Amniotic epithelial cell (primary cell): ENCODE measurements around the gene NEAT1.

Source experiments
- DNase-seq: peaks from one replicate; pipeline ENCODE4 v3.0.0-alpha.2; 2010; ENCODE audit warnings: low read depth

NEAT1 gene

DNA sequence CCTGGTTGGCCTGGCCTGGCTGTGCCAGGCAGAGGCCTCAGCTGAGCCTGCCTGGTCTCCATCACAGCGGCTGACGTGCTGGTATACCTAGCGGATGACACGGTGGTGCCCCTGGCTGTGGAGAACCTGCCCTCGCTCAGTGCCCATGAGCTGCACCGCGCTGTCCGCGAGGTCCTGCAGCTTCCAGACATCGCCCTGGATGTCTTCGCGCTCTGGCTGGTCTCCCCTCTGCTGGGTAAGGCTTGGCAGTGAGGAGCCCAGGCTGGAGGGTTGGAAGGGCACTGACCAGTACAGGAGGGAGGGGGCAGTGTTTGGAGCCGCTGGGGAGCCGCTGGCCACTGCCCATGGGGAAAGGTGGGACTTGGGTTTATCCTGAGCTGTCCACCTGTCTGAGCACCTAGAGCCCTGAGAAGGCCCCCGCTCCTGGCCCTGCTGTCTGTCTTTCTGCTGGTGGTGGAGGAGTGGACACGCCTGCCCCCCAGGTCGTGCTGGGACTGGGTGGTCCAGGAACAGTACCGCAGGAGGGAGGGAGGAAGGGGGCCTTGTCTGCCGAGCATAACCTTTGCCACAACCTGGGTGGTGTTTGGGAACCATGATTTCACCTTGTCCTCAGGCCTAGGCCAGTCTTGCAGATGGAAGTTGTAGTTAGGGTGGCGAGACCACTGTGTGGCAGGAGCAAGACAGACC lies 33.2 kb upstream of the NEAT1 start:
- DNase-seq: no peak

DNA sequence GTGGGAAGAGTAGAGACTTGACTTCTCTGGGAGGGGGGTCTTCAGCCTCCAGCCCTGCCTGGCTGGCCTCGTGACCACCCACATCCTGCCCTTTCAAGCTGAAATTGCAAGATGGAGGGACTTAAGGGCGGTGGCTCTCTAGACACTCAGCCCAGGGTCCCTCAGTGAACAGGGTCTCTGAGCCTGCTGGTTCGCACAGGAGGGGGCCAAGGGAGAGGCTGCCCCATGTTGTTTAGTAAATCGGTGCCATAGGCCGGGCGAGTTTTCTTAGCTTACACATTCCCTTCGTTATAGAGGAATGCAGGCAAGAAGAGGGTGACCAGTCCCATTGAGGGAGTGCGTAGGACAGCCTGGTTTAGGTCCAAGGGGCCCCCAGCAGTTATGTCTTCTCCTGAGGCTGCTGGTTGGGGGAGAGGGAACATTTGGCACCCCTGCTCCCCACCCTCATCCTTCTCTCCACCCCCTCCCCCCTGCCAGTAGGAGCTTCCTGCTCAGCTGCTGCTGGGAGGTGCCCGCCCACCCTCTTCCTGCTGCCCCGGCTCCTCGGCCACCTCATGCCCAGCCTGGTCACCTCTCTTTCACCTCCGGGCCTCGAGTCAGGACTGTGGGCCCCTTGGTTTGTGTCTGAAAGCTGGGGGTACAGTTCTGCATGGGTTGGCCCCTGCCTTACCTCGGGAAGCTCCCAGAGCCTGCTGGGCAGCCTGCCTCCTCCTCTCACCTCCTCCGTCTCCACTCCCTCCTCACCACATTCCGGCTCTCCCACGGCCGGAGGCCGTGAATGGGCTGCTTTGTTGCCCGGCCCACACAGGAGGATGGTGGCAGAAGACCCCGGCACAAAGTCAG lies 32.3 kb upstream of the NEAT1 start:
- peak; percentile 51 for DNase-seq

DNA sequence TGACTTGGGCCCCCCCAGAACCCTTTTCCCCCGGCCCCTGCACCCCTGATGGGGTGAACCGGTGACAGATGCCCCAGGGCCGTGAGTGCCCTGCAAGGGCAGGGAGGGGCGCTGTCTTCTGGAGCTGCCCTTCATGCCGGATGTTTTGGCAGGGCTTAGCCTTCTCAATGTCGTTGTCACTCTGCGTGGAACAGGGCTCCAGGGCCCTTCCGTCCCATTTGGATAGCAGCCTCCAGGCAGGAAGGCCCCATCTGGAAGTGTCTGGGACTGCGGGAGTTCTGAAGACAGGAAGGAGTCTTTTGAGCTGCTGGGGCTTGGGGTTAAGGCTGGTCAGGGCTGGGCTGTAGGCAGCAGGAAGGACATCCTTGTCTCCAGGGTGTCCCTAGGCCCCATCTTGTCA lies 31.6 kb upstream of the NEAT1 start:
- DNase-seq: no peak

DNA sequence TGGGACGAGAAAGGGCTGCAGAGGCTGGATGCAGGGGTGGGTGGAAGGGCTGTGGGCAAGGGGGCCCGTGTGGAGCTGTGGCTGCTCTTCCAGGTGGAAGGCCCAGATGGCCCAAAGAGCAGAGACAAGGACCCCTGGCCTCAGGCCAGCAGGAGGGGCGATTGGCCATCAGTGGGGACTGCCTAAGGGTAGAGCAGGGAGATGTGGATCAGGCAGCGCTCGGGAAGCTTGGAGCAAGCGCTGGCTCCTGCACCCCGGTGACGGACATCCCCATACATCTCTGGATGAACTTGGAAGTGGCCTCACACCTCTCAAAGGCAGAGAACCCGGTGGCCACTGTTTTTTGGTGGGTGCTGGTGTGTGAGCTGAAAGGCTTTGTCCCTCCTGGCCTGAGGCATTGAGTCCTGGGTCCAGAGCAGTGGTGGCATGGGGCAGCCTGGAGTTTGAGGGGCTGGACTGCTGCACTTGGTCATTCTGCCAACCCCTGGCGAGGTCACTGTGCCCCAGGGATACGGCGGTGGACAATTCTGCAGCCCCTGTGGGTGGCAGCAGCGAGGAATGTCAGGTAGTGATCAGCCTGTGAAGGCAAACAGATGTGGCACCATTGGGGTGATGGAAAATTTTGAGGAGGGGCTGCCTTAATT lies 30.3 kb upstream of the NEAT1 start:
- DNase-seq: no peak

DNA sequence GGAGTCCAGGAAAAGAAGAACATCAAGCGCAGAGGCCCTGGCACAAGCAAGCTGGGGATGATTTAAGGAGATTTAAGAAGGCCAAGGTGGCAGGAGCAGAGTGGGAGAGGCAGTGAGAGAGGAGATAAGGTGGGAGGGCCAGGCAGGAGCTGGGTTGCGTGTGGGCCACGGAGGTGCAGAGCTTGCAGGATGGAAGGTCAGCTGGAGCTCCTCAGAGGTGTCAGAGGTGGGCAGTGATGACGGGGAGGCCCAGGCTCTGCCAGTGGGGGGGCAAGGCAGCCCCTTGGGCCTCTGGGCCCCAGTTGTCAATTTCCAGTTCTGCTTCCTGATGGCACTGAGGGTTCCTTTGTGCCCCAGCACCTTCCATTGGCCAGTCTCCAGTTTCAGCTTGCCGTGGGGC lies 29.7 kb upstream of the NEAT1 start:
- DNase-seq: no peak

DNA sequence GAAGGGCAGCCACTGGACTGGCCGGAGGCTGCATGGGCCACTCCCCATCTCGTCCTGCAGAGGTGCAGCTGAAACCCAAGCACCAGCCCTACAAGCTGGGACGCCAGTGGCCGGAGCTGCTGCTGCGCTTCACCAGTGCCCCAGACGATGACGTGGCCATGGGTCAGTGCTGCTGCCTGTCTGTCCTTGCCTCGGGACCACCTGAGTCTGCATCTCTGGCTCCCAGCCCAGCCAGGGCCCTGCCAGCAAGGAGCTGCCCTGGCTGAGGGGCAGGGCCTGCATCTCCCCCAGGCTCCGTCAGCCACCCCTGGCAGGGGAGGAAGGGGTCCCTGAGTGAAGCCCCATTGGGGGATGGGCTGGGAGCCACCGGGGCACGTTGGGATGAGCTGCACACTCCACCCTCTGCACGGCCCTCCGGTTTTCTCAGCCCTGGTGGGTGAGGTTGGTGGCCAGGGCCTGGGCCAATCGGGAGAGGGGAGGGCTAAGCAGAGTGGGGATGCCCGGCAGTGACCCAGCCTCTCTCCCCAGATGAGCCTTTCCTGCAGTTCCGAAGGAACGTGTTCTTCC lies 29.0 kb upstream of the NEAT1 start:
- DNase-seq: no peak

DNA sequence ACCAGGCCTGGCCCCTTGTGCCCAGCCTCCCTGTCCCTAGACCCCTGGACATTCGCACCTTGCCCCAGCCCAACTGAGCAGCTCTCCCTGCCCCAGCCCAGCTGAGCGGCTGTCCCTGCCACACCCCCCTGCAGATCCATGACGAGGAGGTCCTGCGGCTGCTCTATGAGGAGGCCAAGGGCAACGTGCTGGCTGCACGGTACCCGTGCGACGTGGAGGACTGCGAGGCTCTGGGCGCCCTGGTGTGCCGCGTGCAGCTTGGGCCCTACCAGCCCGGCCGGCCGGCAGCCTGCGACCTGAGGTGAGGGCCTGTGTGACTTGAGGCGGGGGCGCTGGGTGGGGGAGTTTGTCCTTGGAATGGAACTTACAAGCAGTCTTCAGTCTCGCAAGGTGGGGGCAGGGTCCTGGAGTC lies 28.5 kb upstream of the NEAT1 start:
- no peak for DNase-seq

DNA sequence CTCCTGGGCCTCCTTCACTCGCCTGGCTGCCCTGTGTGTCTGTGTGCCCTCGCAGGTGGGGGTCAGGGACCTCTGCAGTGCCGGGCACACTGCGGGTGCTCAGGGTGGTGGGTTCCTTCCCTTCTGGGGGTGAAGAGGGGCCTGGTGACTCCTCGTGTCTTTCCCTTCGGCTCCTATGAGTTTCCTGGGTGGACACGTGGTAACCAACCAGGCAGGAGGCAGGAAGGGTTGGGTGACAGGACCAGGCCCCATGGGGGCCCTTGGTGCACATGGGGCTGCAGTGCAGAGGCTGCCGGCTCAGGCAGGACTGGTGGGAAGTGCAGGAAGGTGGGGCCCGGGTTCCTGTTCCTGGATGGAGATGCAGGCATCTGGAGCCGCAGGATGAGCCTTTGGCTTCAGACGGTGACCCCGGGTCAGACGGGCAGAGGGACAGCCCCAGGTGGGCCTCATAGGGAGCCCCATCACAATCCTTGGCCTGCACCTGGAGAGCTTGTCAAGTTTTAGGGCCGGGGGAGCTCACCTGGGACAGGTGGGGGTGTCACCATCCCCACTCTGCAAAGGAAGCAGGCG lies 26.6 kb upstream of the NEAT1 start:
- DNase-seq: no peak

DNA sequence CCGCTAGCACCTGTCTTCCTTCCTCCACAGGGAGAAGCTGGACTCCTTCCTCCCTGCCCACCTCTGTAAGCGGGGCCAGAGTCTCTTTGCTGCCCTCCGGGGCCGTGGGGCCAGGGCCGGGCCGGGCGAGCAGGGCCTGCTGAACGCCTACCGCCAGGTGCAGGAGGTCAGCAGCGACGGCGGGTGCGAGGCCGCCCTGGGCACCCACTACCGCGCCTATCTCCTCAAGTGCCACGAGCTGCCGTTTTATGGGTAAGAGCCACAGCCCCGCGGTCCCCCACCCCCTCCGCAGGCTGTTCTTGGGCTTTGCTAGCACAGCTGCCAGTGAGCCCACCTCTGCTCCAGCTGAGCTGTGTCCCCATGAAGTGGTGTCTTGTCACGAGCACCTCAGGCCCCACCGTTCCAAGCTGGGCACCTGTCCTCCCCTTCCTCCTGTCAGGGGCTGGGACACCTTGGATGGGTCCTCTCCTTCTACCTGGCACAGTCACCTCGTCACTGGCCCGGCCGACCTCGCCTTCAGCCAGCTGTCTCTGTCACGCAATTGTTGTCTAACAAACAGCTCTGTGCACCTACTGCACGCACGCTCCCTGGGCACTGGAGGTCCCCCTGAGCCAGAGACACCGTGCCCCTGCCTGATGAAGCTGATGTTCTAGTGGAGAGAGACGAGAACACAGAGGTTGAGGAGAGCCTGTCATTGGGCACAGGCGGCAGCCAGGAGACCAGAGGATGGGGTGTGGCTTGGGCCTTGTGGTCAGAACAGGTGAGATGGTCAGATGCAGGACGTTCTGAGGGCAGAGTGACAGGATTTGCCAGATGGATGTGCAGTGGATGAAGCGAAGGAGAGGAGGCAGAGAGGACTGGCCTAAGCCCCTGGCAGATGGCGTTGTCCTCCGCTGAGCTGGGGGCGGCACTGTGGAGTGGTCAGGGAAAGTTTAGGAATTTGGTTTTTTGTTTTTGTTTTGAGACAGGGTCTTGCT lies 25.5 kb upstream of the NEAT1 start:
- DNase-seq: no peak

DNA sequence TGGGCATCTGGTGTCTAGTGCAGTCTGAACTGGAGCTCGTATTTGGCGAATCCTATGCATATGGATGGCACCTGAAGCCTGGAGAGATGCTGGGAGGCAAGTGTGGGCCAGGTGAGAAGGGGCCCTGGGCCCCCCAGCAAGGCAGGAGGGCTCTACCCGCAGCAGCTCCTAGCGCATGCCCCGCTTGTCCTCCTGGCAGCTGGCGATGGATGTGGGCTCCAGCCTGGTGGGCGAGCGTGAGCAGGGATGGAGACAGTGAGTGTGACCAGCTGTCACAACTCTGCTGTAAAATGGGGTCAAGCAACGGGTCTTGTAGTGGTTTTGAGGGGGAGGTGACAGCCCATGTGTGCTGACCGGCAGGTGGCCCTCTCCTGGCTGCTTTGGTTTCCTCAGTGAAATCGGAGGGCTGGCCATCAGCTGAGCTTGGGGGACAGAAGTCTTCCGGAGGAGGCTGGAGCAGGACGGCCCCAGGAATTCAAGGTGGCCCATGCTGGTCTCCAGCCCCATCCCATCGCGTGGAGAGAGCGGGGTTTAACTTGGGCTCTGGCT lies 24.2 kb upstream of the NEAT1 start:
- DNase-seq: no peak

DNA sequence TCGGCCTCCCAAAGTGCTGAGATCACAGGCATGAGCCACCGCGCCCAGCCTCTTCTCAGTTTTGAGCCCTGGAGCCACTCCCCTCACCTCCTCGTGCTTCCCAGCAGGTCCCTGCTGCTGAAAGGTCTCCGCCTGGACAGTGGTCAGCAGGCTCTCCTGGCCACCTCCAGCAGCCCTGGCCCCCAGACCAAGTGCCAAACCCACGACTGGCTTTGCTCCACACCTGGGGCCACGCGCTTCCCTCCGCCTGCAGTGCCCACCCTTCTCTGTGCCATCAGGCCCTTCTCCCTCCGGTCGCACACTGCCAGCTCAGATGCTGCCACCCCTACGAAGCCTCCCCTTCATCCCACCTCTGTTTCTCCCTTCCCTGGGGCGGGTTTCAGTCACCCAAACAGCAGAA lies 23.3 kb upstream of the NEAT1 start:
- DNase-seq: no peak

DNA sequence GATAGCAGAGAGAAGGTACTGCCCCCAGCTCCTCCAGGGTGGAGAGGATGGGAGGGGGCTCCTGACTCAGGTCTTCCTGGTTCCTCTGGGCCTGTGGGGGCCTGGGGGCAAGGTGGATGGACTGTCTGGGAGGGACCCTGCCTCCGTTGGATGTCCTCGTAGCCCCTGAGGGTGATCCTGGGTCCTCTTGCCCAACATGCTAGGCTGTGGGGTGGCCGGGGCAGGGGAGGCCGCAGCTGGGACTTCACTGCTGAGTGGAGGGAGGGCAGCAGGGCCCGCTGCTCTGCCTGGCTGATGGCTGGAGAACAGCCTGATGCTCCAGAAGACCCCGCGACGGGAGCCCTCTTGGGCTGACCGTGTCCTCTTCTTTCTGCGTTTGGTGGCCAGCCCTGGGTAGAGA lies 22.8 kb upstream of the NEAT1 start:
- no peak for DNase-seq

DNA sequence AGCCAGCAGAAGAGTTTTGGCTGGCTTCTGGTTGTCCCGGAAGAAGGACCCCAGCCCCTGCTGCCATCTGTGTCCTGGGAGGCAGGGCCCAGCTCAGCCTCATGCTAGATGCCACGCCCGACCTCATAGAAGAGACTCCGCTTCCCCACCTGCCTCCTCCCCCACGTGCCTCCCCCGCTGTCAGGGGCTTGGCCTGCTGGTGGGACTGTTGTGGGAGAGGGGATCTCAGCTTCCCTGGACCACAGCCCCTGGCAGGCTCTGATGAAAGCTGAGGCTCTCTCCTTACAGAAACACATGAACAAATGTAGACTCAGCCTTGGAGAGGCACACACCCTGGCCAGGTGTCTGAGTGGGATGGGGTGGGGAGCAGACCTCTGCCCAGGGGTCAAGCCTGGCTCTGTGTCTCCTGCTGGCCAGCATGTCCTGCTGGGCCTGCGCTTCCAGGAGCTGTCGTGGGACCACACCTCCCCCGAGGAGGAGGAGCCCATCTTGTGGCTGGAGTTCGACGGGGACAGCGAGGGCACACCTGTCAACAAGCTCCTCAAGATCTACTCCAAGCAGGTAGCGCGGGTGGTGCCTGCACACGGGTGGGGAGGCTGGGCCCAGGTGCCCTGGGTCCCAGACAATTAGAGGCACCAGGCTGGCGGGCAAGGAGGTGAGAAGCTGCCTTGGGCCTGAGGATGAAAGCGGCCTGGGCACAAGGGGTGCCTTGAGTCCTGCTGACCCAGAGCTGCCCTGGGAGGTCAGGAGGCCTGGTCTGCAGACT lies 22.1 kb upstream of the NEAT1 start:
- DNase-seq: no peak

DNA sequence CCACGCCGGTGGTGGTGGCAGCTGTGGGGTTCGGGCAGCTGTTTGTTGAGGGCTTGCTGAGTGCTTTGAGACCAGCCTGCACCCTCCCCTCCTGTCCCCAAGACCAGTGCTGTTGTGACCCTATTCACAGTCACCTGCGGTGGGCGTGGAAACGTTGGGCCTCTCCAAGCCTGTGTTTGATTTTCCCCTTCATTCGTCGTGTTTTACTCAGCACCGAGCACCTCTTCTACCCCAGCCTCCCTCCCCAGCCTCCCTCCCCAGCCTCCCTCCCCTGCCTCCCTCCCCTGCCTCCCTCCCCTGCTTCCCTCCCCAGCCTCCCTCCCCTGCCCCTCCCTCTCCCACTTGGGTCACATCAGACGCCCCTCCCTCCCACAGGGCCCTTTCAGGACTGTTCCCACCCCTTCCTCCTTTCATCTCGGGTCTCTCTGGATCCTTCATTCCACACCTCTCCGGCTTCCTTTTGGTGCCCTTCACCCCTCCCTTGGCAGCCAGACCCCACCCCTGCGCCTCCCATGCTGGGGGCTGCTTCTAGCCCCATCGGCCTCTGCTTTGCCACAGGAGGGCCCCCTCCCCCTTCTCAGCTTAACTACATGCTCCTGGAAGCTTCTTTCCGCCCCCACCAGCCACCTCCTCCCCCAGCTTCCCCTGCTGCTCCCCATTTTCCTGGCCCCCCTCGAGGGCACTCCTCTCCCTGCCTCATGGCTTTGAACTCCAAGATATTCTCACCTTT lies 21.4 kb upstream of the NEAT1 start:
- DNase-seq: no peak

DNA sequence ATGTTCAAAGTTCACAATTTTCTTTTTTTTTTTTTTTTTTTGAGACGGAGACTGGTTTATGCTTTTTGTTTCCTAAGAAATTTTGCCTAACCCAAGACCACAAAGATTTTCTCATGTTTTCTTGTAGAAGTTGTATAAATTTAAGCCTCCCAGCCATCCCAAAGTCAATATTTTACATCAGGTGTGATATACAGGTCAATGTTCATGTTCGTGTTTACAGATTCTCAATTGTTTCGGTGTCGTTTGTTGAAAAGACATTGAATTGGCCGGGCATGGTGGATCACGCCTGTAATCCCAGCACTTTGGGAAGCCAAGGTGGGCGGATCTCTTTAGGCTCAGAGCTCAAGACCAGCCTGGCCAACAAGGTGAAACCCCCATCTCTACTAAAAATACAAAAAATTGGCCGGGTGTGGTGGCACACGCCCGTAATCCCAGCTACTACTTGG lies 20.8 kb upstream of the NEAT1 start:
- DNase-seq: no peak

DNA sequence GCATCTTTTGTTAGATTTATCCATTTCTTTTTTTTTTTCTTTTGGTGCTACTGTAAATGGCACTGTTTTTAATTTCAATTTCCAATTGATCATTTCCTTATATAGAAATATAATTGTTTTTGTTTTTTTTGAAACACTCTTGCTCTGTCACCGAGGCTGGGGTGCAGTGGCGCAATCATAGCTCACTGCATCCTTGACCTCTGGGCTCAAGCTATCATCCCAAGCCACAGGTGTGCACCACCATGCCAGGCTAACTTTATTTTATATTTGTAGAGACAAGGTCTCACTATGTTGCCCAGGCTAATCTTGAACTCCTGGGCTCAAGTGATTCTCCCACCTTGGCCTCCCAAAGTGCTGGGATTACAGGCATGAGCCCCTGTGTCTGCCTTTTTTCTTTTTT lies 19.8 kb upstream of the NEAT1 start:
- no peak for DNase-seq

DNA sequence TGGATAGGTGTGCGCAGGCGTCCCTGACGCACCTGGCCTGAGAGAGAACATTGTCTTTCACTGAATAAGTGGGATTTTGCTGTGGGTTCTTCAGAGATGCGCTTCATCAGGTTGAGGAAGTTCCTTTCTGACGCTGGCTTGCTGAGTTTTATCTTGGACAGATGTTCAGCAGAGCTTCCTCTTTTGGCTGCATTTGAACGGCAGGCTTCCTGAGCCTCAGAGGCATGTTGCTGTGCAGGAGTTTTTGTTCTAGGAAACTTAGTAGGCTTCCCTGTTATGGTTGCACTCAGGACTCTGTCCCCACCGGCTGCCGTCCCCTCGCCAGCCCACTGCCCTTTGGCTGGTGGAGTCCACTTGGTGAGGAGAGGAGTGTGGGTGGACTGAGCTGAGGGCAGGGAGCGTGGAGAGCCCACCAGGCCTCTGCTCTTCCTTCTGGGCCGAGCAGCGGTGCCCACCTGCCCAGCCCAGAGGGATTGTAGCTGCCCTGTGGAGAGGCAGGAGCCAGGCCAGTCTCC lies 18.9 kb upstream of the NEAT1 start:
- no peak for DNase-seq

DNA sequence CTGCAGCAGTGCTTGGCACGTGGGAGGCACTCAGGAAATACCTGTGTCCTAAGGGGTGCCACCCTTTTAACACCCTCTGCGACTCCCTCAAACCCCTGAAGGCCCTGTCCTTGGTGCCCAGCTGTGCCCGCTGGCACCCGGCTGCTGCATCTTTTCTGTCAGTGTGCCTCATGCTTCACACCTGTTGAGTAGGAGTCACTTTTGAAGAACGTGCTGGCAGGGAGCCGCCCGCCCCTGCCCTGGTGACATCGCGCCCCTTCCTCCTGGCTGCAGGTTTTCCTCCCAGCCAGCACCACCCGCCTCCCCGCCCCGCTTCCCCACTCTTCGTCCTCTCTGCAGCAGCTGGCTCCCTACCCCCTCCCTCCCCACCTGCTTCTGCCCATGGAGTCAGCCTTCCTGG lies 18.4 kb upstream of the NEAT1 start:
- no peak for DNase-seq

DNA sequence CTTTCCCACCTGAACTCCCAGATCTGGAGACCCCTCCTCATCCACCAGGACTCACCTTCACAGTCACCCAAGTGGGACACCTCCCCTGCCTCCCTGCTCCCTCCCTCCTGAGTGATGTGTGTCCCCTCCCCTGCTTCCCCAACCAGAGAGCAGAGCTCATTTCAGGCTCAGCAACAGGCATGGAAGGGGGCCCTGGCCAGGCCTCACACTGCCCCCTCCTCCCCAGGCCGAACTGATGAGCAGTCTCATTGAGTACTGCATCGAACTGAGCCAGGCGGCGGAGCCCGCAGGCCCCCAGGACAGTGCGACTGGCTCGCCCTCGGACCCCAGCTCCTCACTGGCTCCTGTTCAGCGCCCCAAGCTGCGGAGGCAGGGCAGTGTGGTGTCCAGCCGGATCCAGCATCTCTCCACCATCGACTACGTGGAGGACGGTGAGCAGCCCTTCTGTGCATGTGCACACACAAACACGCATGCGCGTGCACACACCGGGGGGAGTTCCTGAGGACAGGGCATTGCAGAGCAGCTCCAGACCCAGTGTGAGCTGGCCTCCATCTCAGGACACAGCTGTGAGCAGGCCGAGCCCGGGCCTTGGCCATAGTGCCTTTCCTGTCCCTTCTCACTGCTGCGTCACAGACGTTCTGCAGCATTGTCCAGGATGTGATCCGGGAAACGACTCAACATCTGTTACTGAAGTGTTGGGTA lies 17.8 kb upstream of the NEAT1 start:
- DNase-seq: no peak
